ENCODE results near the gene NT5C. TPM values are rescaled to one million over a fixed set of nuclear protein-coding genes. Genes with fewer than 3 reads are reported as not detected.
"Not testable (repeated sequence)": the region's sequence is repeated elsewhere in the genome, so short reads cannot be mapped to it uniquely, and the experiment has no call there.

NT5C gene
- total RNA-seq (2014; rRNA removed; shearing (Covaris generic)): 28.7 and 39.4 TPM in 2 replicates

GRCh38 chr17:75131278-75132017 is at the start of gene NT5C:
NT5C (minus strand) TSS chr17:75131742; CDS start chr17:75131707, 35 bp downstream.
- DNase-seq (ENCODE audit: low read depth): peak; percentile 74

- no peak for DNase-seq (ENCODE audit: low read depth)
These were observed 49.6 kb upstream of the NT5C start for GRCh38 chr17:75181110-75181509.

GRCh38 chr17:75178453-75178852 is 46.9 kb upstream of the NT5C start:
- no peak for DNase-seq (ENCODE audit: low read depth)

GRCh38 chr17:75176625-75177024 is 45.1 kb upstream of the NT5C start:
- no peak for DNase-seq (ENCODE audit: low read depth)

GRCh38 chr17:75174996-75175395 is 43.5 kb upstream of the NT5C start:
- DNase-seq (ENCODE audit: low read depth): no peak

GRCh38 chr17:75173526-75173925 is 42.0 kb upstream of the NT5C start:
- no peak for DNase-seq (ENCODE audit: low read depth)

GRCh38 chr17:75168998-75169397 is 37.5 kb upstream of the NT5C start:
- no peak for DNase-seq (ENCODE audit: low read depth)

- not testable (repeated sequence) for DNase-seq (ENCODE audit: low read depth)
These were observed 33.1 kb upstream of the NT5C start for GRCh38 chr17:75164606-75165005.

GRCh38 chr17:75163074-75163473 is 31.5 kb upstream of the NT5C start:
- DNase-seq (ENCODE audit: low read depth): no peak

- no peak for DNase-seq (ENCODE audit: low read depth)
These were observed 28.7 kb upstream of the NT5C start for GRCh38 chr17:75160211-75160610.

GRCh38 chr17:75159196-75160031 is 27.9 kb upstream of the NT5C start:
- peak; percentile 73 for DNase-seq (ENCODE audit: low read depth)

- DNase-seq (ENCODE audit: low read depth): peak; percentile 43
These were observed 26.9 kb upstream of the NT5C start for GRCh38 chr17:75158480-75158879.

- DNase-seq (ENCODE audit: low read depth): peak; percentile 44
These were observed 23.7 kb upstream of the NT5C start for GRCh38 chr17:75155191-75155601.

GRCh38 chr17:75154195-75155106 is 22.9 kb upstream of the NT5C start, which contains the start of gene JPT1:
JPT1 (minus strand) TSS chr17:75154512; CDS start chr17:75154397, 115 bp downstream.
- peak; percentile 99 for DNase-seq (ENCODE audit: low read depth)

- no peak for DNase-seq (ENCODE audit: low read depth)
These were observed 22.2 kb upstream of the NT5C start for GRCh38 chr17:75153780-75154194.

GRCh38 chr17:75152922-75153779 is 21.6 kb upstream of the NT5C start:
- DNase-seq (ENCODE audit: low read depth): peak; percentile 59

GRCh38 chr17:75152523-75152921 is 21.0 kb upstream of the NT5C start:
- DNase-seq (ENCODE audit: low read depth): no peak

- DNase-seq (ENCODE audit: low read depth): no peak
These were observed 20.4 kb upstream of the NT5C start for GRCh38 chr17:75151930-75152329.

GRCh38 chr17:75147878-75148546 is 16.5 kb upstream of the NT5C start:
- no peak for DNase-seq (ENCODE audit: low read depth)

GRCh38 chr17:75146592-75146991 is 15.1 kb upstream of the NT5C start:
- no peak for DNase-seq (ENCODE audit: low read depth)
